NCI-H146 treated with DMSO at 0.1 percent for 48 hours (cell line): ENCODE measurements around the gene SYCE3.
"Not testable (repeated sequence)": the region's sequence is repeated elsewhere in the genome, so short reads cannot be mapped to it uniquely, and the experiment has no call there.

Experiments used
- DNase-seq: peaks from one replicate; lab custom pipeline; 2025; ENCODE audit not compliant: unreplicated experiment; lab: John Stamatoyannopoulos, UW

Gene SYCE3, protein sequence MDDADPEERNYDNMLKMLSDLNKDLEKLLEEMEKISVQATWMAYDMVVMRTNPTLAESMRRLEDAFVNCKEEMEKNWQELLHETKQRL

GRCh38 chr22:50562523-50563412, at the start of gene SYCE3:
TSS of gene SYCE3 (minus strand) at chr22:50562919. CDS start at chr22:50556405, 6,514 bp downstream.
- DNase-seq = peak; percentile 75

DNA sequence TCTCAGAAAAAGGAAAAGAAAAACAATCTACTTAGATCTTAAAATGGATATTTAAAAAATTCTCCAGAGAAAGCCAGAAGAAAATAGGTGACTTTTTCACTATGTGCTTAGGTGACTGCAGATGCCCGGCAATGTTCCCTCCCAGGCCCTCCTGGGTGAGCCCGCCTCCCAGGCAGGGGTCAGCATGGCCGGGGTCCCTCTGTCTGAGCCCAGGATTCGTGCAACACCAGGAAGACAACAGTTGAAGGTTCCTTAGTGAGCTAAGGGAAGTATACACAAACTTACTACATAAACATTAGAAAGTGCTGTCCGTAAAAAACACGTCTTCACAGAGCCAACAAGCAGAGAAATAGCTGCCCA, 49.4 kb upstream of the SYCE3 start:
- DNase-seq = no peak

DNA sequence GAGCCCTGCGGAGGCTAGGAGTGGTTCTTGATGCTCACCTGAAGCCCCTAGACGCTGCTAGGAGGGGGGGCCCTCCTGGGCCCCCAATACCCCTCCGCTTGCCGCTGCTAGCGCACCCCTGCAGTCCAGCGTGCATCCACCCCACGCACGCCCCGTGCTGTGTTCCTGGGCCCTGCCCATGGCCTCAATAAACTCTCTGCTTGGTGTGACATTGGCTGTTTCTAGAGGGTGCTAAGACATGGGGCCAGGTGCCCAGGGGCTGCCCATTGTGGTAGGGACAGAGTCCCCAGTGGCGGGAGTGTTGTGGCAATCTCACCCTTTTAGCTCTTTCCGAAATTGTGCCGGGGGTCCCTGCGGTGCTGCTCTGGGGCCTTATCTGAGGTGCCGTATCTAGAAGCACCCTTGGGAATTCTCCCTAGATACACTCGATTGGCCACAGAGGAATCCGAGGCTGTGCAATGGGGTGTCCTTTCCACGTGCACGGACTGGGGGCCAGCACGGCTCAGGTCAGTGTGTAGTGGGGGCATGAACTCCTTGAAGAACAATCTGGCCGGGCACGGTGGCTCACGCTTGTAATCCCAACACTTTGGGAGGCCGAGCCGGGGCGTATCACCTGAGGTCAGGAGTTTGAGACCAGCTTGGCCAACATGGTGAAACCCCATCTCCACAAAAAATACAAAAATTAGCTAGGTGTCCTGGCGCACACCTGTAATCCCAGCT, 48.8 kb upstream of the SYCE3 start:
- no peak for DNase-seq

DNA sequence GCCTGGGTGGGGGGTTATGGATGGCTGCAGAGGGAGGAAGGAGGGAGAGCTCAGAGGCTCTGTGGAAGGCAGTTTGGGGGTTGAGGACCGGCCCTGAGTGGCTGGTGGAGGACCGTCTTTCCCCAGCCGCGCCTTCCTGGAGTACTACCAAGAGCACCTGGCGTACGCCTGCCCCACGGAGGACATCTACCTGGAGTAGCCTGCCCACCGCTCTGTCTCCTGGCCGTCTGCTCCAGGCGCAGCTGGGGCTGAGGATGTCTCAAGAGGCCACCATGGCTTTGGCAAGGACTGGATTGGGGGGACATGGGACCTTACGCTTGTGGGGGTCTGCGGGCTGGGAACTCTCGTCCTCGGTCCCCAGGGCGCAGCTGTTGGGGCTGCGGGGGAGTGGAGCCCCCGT, 47.9 kb upstream of the SYCE3 start:
- DNase-seq = no peak

DNA sequence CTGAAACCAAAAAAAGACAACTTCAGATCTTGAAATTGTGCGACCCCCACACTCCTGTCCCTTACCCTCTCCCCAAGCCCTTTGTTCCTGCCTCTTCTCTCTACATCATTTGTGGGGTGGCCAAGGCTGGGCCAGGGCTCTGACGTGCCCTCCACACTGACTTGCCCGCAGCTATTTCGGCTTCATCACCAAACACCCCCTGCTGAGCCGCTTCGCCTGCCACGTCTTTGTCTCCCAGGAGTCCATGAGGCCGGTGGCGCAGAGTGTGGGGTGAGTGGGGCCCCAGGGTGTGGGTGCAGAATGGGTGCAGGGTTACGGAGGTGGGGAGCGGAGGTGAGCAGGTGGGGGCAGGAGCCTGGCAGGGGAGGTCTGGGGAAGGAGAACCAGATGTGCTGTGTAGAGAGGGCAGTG, 47.3 kb upstream of the SYCE3 start:
- no peak for DNase-seq

- DNase-seq = no peak
Measured at GRCh38 chr22:50609599-50609998, 46.9 kb upstream of the SYCE3 start.

DNA sequence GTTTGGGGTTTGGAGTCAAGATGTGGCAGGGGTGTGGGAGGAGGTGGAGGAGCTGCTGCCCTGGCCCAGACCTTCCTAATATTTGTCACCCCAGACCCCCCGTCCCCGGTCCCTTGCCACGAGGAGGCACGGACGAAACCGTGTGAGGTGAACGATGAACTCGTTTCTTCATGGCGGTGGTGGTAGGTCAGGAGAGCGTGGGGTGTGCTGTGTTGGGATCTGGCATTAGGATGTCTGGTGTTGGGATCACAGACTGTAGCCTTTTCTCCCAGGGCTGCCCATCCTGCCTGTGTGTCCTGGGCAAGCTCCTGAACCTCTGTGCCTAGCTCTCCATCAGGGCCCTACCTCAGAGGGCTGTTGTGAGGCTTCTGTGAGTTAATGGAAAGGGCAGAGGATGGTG, 46.3 kb upstream of the SYCE3 start:
- no peak for DNase-seq

DNA sequence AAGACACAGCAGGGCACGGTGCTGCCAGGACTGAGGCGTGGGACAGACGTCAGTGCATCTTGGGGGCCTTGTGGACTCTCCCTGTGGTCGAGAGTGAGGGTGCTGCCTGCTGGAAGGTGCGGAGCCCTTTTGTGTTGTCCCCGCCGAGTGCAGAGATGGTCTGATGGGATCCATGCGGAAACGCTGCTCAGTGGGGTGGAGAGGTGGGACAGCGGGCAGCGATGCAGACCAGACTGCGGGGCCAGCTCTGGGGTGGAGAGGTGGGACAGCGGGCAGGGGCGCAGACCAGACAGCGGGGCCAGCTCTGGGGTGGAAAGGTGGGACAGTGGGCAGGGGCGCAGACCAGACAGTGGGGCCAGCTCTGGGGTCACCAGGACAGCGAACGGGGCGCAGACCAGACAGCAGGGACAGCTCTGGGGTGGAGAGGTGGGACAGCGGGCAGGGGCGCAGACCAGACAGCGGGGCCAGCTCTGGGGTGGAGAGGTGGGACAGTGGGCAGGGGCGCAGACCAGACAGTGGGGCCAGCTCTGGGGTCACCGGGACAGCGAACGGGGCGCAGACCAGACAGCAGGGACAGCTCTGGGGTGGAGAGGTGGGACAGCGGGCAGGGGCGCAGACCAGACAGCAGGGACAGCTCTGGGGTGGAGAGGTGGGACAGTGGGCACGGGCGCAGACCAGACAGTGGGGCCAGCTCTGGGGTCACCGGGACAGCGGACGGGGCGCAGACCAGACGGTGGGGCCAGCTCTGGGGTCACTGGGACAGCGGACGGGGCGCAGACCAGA, 45.5 kb upstream of the SYCE3 start:
- not testable (repeated sequence) for DNase-seq

DNA sequence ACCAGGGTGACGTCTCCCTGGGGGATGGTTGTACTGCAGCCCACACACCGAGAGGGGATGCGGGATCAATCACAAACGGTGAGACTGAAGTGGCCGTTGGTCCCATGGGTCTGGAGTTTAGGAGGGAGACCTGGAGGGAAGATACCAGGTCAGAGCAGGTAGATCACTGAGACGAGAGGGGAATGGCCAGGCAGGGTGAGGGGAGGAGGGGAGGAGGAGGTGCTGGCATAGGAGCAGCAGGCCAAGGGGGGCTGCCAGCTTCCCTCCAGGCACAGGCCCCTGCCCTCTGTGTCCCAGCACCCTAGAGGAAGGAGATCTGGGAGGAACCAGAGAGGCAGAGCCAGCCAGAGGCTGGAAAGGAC, 44.9 kb upstream of the SYCE3 start:
- no peak for DNase-seq

DNA sequence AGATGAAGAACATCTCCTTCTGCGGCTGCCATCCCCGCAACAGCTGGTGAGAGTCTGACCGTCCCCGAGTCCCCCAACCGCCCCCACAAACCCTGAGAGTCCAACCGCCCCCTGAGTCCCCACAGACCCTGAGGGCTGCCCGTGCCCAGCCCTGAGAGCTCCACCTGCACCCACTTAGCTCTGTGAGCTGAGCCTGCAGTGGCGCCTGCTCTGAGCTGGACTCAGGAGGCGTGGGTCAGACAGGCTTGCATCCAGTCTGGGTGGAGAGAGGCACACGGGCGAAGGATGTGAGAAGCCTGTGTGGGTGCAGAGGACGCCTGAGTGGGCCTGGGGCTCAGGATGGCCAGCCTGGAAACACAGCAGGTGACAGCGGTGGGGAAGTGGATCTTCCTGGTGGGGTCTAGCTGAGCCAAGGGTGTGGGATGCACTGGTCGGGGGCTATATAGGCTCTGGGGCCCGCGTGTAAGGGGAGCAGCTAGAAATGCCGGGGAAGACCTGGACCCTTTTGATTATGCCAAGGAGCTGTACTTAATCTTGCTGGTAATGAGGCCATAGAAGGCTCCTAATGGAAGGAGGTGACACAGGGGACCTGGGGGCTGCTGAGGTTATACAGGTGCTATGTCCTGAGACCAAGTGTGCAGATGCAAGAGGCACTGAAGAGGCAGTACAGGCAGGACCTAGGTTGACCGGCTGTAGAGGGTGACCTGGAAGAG, 44.4 kb upstream of the SYCE3 start:
- no peak for DNase-seq

- DNase-seq = no peak
Measured at GRCh38 chr22:50606165-50606945, 43.6 kb upstream of the SYCE3 start.

- DNase-seq = no peak
Measured at GRCh38 chr22:50605613-50606074, 42.9 kb upstream of the SYCE3 start.

- no peak for DNase-seq
Measured at GRCh38 chr22:50605002-50605612, 42.4 kb upstream of the SYCE3 start.

DNA sequence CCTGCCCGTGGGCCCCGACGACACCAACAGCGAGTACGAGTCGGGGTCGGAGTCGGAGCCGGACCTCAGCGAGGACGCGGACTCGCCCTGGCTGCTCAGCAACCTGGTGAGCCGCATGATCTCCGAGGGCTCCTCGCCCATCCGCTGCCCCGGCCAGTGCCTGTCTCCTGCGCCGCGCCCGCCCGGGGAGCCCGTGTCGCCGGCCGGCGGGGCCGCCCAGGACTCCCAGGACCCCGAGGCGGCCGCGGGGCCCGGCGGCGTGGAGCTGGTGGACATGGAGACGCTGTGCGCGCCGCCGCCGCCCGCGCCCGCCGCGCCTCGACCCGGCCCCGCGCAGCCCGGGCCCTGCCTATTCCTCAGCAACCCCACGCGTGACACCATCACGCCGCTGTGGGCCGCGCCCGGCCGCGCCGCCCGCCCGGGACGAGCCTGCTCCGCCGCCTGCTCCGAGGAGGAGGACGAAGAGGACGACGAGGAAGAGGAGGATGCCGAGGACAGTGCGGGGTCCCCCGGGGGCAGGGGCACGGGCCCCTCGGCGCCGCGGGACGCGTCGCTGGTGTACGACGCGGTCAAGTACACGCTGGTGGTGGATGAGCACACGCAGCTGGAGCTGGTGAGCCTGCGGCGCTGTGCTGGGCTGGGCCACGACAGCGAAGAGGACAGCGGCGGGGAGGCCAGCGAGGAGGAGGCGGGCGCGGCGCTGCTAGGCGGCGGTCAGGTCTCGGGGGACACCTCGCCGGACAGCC, 41.7 kb upstream of the SYCE3 start:
- no peak for DNase-seq

GRCh38 chr22:50603511-50604255, 41.0 kb upstream of the SYCE3 start:
- no peak for DNase-seq

- no peak for DNase-seq
Measured at GRCh38 chr22:50602338-50602700, 39.6 kb upstream of the SYCE3 start.

- DNase-seq = no peak
Measured at GRCh38 chr22:50601669-50602337, 39.1 kb upstream of the SYCE3 start.
